ENCODE results near the gene IFI27L1.

IFI27L1 gene

DNA sequence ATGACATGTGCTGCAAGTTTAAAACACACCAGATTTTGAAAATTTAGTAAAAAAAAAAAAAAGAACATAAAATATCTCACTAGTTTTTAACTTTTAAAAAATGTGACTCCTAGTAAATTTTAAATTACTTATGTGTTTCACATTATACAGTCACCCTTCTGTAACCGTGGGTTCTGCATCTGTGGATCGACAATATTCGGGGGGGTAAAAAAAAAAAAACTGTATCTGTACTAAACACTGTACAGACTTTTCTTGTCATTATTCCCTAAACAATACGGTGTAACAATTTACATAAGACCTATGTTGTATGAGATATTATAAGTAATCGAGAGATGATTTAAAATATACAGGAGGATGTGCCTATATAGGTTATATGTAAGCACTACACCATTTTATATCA is 3.3 kb upstream of the IFI27L1 start:
- in situ Hi-C loops (cut with HindIII; ENCODE audit: low sequenced_read_pairs) = no loop called here

DNA sequence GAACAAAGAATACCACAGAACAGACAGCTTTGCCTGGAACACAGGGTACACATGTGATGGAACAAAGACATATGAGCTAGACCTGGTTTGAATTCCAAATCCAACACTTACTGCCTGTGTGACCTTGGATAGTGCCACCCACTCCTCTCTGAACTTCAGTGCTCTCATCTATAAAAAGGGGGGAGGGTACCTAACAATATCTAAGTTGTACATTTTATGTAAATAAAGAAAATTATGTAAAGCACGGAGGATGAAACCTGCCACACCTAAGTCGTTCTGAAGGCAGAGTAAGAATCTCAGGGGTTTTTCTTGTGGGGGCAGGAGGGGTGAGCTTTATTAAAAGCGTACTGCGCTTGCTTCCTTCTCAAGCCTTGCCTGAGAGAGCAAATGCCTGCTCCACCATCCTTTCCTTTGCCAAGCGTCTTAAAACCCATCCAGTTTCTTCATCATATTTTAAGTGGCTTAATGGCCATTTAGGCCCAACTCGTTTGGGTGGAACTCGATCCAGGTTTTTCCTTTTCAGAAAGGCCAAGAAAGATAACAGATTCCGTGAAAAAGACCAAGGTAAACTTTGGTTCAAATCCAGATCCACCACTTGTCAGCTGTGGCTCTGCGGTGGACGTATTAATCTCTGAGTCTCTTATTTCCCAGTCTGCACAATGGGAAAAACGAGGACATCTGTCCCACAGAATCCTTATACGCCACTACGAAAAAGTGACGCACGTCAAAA is 1.1 kb upstream of the IFI27L1 start:
- in situ Hi-C loops (cut with HindIII; ENCODE audit: low sequenced_read_pairs) = no loop called here

DNA sequence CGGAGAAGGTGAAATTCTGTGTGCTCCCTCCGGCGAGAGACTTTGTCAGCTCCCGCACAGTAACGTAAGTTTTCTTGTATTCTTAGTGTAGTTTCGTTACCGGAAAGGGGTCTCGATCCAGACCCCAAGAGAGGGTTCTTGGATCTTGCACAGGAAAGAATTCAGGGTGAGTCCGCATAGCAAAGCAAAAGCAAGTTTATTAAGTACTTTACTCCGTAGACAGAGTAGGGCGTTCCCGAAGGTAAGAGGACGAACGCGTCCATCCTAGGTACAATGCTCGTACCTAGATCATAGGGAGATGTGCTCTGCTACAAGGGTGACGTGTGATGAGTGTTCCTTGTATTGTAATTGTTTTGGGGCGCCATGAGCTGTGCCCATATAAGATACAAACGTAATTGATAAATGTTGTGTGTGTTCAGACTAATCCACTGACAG is 293 bp downstream of the IFI27L1 start:
- in situ Hi-C loops (cut with HindIII; ENCODE audit: low sequenced_read_pairs) = no loop called here

DNA sequence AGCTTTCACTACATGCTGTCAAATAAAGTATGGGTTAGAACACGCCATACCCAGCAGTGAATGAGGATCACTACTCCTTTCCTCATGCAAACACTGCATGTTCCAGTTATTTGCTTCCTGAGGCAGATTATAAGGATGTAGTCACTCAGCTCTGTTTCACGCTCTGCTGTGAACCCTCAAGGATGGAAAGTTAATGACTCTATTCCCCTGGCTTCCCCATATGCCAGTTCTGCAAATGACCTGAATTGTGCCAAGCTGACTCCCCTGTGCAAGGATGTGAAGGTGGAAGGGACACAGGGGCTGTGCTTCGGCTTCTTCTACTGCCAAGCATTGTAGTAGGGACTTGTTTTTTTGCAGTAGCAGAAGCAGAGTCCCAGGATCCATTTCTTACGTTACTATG is 6.8 kb downstream of the IFI27L1 start:
- in situ Hi-C loops (cut with HindIII; ENCODE audit: low sequenced_read_pairs) = no loop called here

DNA sequence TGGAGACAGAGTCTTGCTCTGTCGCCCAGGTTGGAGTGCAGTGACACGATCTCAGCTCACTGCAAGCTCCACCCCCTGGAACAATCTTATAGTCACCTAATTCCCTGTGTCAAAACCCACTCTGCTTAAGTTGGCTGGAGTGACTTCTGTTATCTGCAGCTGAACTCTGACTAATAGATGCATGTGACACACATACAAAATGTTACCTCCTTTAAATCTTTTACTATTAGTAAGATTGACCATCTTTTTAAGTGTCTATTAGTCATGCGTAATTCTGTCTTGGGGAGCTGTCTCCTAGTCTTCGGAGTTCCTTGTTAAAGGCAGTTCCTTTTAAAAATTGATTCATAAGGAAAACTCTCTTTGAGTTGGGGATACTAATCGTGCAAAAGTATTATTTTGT is 7.4 kb downstream of the IFI27L1 start:
- in situ Hi-C loops (cut with HindIII; ENCODE audit: low sequenced_read_pairs) = no loop called here

DNA sequence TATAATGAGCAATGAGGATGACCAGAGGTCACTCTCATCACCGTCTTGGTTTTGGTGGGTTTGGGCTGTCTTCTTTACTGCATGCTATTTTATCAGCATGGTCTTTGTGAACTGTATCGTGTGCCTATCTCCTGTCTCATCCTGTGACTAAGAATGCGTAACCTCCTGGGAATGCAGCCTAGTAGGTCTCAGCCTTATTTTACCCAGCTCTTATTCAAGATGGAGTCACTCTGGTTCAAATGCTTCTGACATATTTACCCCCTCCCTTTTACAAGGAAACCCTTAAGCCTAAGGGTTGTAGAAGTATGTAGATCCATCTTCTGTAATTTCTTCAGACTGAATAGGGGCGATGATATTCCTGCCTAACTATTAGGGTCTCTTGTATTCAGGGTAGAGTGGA is 8.4 kb downstream of the IFI27L1 start:
- in situ Hi-C loops (cut with HindIII; ENCODE audit: low sequenced_read_pairs) = no loop called here

DNA sequence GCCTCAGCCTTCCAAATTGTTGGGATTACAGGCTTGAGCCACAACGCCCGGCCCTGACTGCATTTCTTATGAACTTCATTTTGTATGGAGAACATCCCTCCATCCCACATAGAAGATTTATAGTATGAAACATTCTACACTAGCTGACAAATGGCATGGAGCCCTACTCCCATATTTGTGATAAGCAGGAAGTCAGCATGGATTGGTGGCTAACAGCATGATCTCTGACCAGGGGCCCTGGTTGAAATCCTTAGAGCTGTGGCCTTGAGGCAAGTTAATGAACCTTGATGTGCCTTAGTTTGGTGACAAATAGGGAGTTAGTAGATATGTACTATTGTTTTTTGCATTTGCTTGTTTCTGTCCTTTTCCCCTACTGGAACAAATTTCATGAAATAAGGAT is 12.3 kb downstream of the IFI27L1 start:
- in situ Hi-C loops (cut with HindIII; ENCODE audit: low sequenced_read_pairs) = no loop called here

DNA sequence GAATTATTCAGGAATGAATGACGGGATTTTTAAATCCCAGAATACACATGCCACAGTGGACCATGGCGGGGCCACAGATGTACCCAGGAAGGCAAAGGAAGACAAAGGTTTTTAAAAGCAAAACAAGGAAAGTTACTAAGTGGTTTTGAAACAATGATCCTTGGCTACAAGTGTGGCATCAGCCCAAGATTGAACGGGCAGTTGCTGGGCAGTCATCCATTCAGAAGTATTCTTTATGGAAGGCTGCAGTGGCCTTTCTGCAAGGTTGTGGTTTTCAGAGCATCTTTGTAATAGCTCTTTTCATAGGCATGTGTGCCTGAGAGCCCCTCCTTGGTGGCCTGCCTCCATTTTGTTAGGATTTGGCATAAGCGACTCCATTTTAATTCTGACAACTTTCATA is 16.0 kb downstream of the IFI27L1 start:
- in situ Hi-C loops (cut with HindIII; ENCODE audit: low sequenced_read_pairs) = no loop called here

DNA sequence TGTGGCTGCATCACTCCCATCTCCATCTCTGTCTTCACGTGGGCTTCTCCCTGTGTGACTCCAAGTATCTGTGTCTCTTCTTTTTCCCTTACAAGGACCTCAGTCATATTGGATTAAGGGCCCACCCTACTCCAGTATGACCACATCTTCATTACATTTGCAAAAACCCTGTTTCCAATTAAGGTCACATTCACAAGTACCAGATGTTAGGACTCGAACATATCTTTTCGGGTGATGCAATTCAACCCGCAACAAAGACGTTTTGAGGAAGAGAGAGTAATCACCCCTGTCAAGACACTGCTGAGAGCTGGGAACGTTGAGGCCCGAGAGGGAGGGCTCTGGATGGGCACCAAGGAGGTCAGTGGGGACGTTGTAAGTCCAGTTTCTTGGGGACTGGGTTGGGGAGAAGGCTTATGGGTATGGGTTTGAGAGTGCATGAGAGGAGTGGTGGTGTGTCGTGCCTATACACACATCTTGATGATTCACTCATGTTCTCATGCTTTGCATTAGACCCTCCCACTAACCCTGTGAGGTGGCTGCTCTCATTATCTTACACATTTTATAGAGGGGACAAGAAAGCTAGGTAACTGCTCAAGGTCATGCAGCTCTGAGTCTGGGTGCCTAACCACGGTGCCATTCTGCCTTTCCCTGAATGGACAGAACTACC is 17.3 kb downstream of the IFI27L1 start:
- in situ Hi-C loops (cut with HindIII; ENCODE audit: low sequenced_read_pairs) = no loop called here

DNA sequence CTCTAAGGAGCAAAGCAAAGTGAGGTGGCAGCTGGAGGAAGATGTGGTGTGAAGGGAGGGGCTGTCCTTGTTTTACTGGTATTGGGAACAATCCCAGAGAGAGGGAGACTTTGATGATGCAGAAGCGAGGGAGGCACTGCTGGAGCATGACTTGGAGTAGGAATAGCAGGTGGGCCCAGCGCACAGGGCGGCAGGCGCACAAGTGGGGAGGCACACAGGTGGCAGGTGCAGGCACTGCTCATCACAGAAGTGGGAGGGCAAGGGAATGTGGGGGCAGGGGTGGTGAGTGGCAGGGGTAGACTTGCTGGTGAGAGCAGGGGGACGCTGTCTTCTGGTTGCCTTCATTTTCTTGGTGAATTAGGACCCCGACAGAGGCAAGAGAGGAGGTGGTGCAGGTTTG is 17.9 kb downstream of the IFI27L1 start:
- in situ Hi-C loops (cut with HindIII; ENCODE audit: low sequenced_read_pairs) = no loop called here

DNA sequence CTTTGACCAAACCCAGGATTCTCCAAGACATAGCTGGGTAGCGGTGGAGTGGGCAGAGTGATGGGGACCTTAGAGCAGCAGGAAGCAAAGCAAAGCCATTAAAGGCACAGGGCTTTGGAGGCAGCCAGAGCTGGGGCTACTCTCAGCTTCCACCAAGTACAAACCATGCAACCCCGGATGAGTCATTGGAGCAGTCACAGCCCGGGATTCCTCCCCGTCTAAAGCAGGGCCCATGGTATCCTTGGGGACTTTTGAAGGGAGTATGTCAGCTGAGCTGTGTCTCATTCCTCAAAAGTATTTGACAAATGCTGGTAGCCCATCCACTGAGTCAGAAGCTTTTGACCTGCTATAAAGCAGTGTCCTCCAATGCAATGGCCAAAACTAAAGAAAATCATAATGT is 19.7 kb downstream of the IFI27L1 start:
- in situ Hi-C loops (cut with HindIII; ENCODE audit: low sequenced_read_pairs) = no loop called here

DNA sequence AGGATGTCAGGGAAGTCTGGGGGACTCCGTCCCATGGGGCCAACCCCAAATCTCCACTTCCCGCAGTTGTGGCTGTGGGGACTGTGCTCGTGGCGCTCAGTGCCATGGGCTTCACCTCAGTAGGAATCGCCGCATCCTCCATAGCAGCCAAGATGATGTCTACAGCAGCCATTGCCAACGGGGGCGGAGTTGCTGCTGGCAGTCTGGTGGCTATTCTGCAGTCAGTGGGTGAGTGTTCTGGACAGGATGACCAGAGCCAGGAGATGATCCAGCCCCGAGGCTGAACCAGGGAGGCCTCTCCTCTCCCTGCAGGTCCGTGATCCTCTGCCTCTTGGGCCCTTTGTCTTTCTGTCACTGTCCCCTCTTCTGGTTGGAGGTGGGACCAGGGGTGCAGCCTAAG is 20.6 kb downstream of the IFI27L1 start:
- in situ Hi-C loops (cut with HindIII; ENCODE audit: low sequenced_read_pairs) = no loop called here

DNA sequence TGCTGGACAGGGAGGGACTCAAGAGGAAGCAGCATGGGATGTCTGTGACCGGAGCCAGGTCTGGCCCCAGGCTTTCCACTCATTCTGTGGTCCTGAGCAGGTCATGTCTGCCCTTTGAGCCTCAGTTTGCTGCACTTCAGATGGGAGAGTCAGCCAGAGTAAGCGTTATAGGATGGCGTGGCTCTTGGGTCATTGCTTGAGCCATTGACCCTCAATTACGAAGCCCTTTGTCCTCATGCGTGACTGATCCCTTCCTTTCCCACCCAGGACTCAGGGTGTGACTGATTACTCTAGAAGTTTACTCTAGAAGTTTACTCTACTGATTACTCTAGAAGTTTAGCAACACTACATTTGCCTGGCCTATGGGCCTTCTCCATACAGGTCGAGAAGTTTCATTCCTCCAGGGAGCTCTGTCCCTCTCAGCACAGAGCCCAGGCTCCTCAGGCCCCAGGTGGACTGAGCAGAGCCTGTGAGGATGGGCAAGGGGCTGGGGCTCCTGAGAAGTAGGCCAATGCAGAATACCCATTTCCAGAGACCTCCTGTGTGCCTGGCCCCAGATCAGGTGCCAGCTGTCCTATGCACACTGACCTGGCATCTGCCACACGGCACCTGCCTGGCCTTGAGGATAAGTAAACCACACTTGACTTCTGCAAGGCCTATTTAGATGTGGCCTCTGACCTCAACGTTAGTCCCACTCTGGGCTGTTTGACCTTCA is 21.8 kb downstream of the IFI27L1 start:
- in situ Hi-C loops (cut with HindIII; ENCODE audit: low sequenced_read_pairs) = no loop called here

DNA sequence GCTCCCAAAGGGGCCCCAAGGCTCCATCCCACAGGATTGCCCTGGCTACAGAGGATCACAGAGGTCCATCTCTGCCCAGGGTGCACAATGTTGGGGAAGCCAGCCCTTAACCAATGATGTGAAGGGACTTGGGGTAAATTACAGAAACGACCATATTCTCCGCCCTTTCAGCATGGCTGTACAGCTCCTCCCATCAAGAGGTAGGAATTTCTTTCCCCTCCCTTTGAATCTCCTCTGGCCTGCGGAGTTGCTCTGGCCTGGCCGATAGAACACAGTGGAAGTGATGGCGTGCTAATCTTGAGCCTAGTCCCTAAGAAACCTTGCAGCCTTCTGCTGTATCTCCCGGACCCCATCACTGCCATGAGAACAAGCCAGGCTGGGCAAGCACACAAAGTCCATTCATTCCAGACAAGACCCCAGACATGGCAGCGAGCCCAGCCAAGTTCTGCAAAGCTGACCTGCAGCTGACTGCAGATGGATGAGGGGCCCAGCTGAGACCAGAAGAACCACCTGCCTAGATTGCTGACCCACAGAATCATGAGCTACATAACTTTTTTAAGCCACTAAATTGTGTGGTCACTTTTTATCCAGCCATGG is 22.5 kb downstream of the IFI27L1 start:
- in situ Hi-C loops (cut with HindIII; ENCODE audit: low sequenced_read_pairs) = no loop called here

DNA sequence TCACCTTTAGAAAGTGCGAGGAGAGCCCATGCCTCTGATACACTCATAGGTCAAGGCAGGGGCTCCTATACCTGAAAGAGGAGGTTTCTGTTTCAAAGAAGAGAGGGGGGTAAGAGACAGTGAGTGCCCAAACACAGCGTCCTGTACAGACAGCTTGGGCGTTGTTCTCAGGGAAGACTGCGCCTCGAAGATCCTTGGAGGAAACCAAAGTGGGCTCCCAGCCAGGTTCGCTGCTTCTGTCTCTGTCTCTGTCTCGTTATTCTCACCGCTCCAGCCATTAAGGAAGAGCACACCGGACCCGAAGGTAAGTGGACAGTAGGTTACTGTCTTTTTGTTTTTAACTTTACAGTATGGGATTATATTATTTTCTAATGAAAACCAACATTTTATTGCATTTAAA is 23.6 kb downstream of the IFI27L1 start:
- in situ Hi-C loops (cut with HindIII; ENCODE audit: low sequenced_read_pairs) = no loop called here

DNA sequence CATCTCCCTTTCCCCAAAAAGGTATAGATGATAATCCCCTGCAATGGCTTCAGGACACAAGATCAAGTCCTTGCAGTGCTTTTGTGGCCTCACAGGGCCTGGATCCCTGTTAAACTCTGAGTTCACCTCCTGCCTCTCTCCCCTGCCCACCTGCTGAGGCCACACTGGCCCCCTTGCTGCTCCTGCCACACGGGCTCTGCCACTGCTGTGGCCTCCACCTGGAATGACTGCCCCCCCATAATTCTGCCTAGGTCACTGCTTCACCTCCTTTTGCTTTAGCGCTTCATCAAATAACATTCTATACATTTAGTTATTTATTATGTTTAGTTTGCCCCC is 28.8 kb downstream of the IFI27L1 start:
- in situ Hi-C loops (cut with HindIII; ENCODE audit: low sequenced_read_pairs) = no loop called here

DNA sequence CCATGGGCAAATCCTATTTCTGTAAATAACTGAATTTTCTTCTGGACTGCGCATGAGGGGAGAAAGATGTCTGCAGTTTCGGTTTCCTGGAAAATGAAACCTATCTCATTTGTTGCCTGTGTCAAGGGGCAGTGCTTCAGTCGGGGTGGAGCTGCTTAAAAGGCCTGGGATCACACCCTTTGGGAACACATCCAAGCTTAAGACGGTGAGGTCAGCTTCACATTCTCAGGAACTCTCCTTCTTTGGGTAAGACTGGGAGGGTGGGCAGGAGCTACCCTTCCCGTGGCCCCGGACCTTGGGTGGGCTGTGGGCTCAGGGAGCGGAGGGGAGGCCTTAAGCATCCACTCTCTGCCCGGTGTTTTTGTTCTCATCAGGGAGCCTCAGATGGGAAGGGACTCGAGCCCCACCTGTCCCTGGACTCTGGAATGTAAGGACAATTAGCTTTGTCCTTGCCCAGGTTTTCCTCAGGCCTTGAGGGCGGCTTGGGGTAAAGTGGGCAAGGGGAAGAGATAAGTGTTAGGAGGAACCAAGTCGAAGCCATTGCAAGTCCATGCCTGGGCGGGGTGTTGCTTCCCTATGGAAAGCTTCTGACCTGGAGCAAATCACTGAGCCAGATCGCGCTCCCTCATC is 29.6 kb downstream of the IFI27L1 start, which contains the start of gene IFI27:
Gene IFI27, plus strand, starts transcription at position 185 of the 630 bp plus-strand sequence.
- in situ Hi-C loops (cut with HindIII; ENCODE audit: low sequenced_read_pairs) = no loop called here

DNA sequence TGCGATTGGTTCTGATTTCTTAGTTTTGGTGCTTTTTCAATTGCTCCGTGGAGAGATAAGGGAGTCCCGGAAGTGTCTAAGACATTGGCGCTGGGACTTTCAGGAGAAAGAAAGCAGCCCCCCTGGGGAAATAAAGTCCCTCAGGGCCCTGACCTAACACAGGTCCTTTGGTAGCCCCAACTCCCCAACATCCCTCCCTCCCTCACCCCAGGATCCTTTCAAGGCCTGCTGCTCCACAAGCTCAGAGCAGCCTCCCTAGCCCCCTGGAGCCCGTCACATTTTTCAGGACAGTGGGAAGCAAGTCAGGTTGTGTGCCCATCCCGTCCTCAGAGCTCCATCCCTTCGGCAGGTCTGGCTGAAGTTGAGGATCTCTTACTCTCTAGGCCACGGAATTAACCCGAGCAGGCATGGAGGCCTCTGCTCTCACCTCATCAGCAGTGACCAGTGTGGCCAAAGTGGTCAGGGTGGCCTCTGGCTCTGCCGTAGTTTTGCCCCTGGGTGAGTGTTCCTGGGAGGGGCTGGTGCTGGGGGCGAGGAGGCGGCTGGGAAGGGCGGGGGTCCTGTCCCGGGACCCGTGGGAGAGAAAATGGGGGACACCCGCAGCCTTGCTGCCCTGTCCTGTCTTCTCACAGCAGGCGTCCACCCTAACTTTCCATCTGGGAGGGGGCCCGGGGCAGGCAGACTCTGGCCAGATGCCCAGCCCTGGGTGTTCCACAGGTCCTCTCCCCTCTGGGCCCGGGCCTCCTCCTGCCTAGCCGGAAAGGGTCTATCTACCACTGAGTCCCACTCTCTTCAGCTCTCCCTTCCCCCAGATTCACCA is 30.4 kb downstream of the IFI27L1 start:
- in situ Hi-C loops (cut with HindIII; ENCODE audit: low sequenced_read_pairs) = no loop called here

DNA sequence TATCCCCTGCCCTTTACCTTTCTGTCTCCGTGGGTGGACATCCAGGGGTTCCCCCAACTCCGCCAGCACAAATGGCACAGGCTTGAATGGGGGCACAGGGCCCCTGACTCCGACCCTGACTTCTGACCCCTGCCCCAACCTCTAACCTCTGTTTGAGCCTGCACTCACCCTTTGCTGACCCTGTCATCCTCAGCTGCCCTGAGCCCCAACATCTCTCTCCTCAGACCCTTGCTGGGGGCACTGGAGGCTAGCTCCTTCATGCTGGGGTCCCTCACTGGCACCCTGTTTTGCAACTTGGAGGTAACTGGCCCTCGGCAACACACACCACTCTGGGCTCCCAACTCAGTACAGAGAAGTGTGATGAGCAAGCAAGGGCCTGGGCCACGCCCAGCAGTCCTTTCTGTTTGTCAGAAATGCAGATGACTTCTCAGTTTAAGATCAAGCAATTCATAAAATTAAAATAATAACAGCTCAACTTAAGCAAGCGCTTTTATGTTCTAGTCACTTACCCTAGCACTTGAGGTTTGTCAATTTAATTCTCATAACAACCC is 31.5 kb downstream of the IFI27L1 start:
- in situ Hi-C loops (cut with HindIII; ENCODE audit: low sequenced_read_pairs) = no loop called here

DNA sequence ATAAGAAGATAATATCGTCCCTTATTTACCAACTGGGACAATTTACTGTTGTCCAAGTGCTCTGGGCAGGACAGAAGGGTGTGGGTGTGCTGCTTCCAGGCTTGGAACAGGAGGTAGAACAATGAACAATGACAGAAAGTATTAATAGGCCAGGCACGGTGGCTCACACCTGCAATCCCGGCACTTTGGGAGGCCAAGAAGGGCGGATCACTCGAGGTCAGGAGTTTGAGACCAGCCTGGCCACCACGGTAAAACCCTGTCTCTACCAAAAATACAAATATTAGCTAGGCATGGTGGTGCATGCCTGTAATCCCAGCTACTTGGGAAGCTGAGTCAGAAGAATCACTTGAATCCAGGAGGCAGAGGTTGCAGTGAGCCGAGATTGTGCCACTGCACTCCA is 32.0 kb downstream of the IFI27L1 start:
- in situ Hi-C loops (cut with HindIII; ENCODE audit: low sequenced_read_pairs) = no loop called here

All from DLD1 (cell line).